ENCODE results near the gene PHACTR3. TPM values are rescaled to one million over a fixed set of nuclear protein-coding genes. Genes with fewer than 3 reads are reported as not detected.

PHACTR3 gene
- total and polyA plus RNA-seq, 10 donors: 1.4 to 15.0 (median 8.6) TPM

GRCh38 chr20:59777814-59778575 is 173.7 kb downstream of the PHACTR3 start:
- TF ChIP-seq POLR2AphosphoS5 (IDR thresholded peaks at IDR 0.05) (no peak), CTCF (IDR thresholded peaks at IDR 0.05 in 8 of 11, conservative IDR thresholded peaks at IDR 0.05 in 3 of 11) (no peak), POLR2A (IDR thresholded peaks at IDR 0.05) (no peak)
- no peak overlapping the region for H3K27ac ChIP-seq
- DNase-seq: no peak
- intact Hi-C loops (cut with DNase I; ENCODE audit: low total_unique reads): no loop called here
- H3K4me3 ChIP-seq: no peak overlapping the region
- H3K9me3 ChIP-seq: no peaks in the 10 kb centered on the region
- H3K36me3 ChIP-seq: no peaks in the 10 kb centered on the region
- peaks cover 0 to 14% (median 0%) of the 10 kb centered on the region in 7 donors for H3K27me3 ChIP-seq (replicated peaks in 1 of 7)
- WGBS, 5 donors: 80 to 88% (median 82%) methylated on average over 18 to 19 of the region's 19 CpGs
- no peaks in the 10 kb centered on the region for H3K4me1 ChIP-seq

- H3K36me3 ChIP-seq: no peaks in the 10 kb centered on the region
- no peak for DNase-seq
- intact Hi-C loops (cut with DNase I; ENCODE audit: low total_unique reads): no loop called here
- no peaks in the 10 kb centered on the region for H3K4me1 ChIP-seq
- 79 to 85% (median 81%) methylated on average over 12 of the region's 12 CpGs for WGBS, 5 donors
- no peaks in the 10 kb centered on the region for H3K9me3 ChIP-seq
- no peak for TF ChIP-seq POLR2A (IDR thresholded peaks at IDR 0.05)
- no peak for TF ChIP-seq CTCF (IDR thresholded peaks at IDR 0.05 in 8 of 11, conservative IDR thresholded peaks at IDR 0.05 in 3 of 11)
- no peak for TF ChIP-seq POLR2AphosphoS5 (IDR thresholded peaks at IDR 0.05)
- peaks cover 0 to 9% (median 0%) of the 10 kb centered on the region in 7 donors for H3K27me3 ChIP-seq (replicated peaks in 1 of 7)
- H3K4me3 ChIP-seq: no peak overlapping the region
- H3K27ac ChIP-seq: no peak overlapping the region
These were observed 174.4 kb downstream of the PHACTR3 start for GRCh38 chr20:59778615-59779200.

GRCh38 chr20:59779656-59780380 is 175.5 kb downstream of the PHACTR3 start:
- no peak overlapping the region for H3K27ac ChIP-seq
- WGBS, 5 donors: 65 to 81% (median 67%) methylated on average over 10 of the region's 10 CpGs
- H3K4me3 ChIP-seq: no peak overlapping the region
- H3K27me3 ChIP-seq (replicated peaks in 1 of 7): peaks cover 0 to 9% (median 0%) of the 10 kb centered on the region in 7 donors
- no peaks in the 10 kb centered on the region for H3K4me1 ChIP-seq
- intact Hi-C loops (cut with DNase I; ENCODE audit: low total_unique reads): no loop called here
- H3K36me3 ChIP-seq: no peaks in the 10 kb centered on the region
- no peak for TF ChIP-seq CTCF (IDR thresholded peaks at IDR 0.05 in 8 of 11, conservative IDR thresholded peaks at IDR 0.05 in 3 of 11)
- no peak for TF ChIP-seq POLR2AphosphoS5 (IDR thresholded peaks at IDR 0.05)
- H3K9me3 ChIP-seq: no peaks in the 10 kb centered on the region
- DNase-seq: no peak

Measured in spleen (tissue), 11 donors.